ENCODE data around the gene SNTG2.

- no peak for TF ChIP-seq CTCF (conservative IDR thresholded peaks at IDR 0.05 in 1 of 2, IDR thresholded peaks at IDR 0.05 in 1 of 2; ENCODE audit: low read depth in 1 of 2, low read length in 2 of 2)
- TF ChIP-seq EZH2 (IDR thresholded peaks at IDR 0.05; ENCODE audit: low read length, missing control alignments) = no peak
Measured at GRCh38 chr2:1117569-1117968, 166.9 kb downstream of the SNTG2 start.
